Measurements from ENCODE around the gene EXOC3L2.

- TF ChIP-seq POLR2A (IDR thresholded peaks at IDR 0.05; ENCODE audit: borderline replicate concordance, extremely low read depth, insufficient read depth, insufficient read length) = no peak
- TF ChIP-seq CTCF (IDR thresholded peaks at IDR 0.05 in 2 of 3, conservative IDR thresholded peaks at IDR 0.05 in 1 of 3; ENCODE audit: borderline replicate concordance in 1 of 3, insufficient read depth in 1 of 3, low read depth in 2 of 3, low read length in 2 of 3) = no peak
- no peak for TF ChIP-seq JUND (IDR thresholded peaks at IDR 0.05)
- TF ChIP-seq ZNF274 (IDR thresholded peaks at IDR 0.05; ENCODE audit: low read depth, low read length) = no peak
- TF ChIP-seq POLR2AphosphoS5 (IDR thresholded peaks at IDR 0.05; ENCODE audit: low read depth, low read length) = no peak
- TF ChIP-seq, protein P1, sequence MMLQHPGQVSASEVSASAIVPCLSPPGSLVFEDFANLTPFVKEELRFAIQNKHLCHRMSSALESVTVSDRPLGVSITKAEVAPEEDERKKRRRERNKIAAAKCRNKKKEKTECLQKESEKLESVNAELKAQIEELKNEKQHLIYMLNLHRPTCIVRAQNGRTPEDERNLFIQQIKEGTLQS (IDR thresholded peaks at IDR 0.05) = no peak
- no peak for TF ChIP-seq EZH2phosphoT487 (IDR thresholded peaks at IDR 0.05; ENCODE audit: borderline replicate concordance)
- TF ChIP-seq ZFX (IDR thresholded peaks at IDR 0.05) = no peak
- TF ChIP-seq, protein P2, sequence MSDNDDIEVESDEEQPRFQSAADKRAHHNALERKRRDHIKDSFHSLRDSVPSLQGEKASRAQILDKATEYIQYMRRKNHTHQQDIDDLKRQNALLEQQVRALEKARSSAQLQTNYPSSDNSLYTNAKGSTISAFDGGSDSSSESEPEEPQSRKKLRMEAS (IDR thresholded peaks at IDR 0.05) = no peak
These were observed 76.3 kb downstream of the EXOC3L2 start for GRCh38 chr19:45168767-45169351.

All from HCT116 (cell line).